8988T (cell line): ENCODE results near the gene PPP2R2C.

ENCODE experiments used
- DNase-seq: peaks from one replicate; pipeline ENCODE4 v3.0.0; 2011

Gene PPP2R2C

DNA sequence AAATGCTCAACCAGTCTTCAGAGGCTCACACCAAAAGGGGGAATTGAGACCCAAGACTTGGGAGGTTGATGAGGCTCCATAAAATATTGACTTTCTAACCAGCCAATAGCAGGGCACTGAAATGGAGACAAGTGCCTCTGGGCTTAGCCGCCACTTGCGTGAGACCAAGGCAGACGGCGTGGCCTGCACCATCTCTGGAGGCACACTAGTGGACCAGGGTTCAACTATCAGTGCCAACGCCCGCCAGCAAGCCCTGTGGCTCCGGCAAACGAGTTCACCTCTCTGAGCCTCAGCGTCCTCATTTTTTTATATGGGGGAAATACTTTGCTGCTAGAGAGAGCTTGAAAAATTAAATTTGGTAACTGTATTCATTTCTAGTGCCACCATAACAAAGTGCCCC, 50.3 kb downstream of the PPP2R2C start:
- no peak for DNase-seq

DNA sequence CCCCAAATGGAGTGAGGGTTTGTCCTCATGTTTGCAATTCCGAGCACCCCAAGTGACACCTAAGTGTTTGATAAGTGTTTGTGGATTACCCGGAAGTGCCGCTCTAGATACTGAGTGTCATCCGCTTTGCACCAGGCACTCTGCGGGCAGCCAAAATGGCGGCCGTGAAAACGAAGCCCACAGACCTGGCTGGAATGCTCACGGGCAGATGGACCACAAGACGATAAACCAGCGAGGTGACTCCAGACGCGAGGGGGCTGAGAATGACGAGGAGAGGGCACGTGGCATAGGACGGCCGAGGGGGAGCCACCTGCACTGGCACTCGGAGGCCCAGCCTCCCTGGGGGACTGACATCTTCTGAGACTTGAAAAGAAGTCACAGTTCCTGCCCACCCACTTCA, 51.0 kb downstream of the PPP2R2C start:
- DNase-seq = no peak

- no peak for DNase-seq
These were observed 51.4 kb downstream of the PPP2R2C start for GRCh38 chr4:6420972-6421371.

DNA sequence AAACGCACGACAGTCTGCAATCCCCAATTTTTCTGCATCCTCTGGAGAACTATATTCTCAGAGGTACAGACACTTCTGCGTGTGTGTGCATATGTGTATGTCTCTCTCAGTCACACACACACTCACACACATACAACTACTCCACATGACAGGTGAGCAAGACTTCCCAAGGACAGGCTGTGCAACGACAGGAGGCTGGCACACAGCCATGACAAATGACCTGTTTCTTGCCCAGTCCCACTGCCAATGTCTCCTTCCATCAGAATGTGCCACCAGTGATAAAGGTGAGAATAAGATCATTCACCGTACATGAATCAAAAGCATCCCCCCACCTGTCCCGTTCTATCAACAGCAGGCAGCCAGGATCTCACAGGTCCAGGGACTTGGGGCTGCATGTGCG, 52.4 kb downstream of the PPP2R2C start:
- DNase-seq = no peak

DNA sequence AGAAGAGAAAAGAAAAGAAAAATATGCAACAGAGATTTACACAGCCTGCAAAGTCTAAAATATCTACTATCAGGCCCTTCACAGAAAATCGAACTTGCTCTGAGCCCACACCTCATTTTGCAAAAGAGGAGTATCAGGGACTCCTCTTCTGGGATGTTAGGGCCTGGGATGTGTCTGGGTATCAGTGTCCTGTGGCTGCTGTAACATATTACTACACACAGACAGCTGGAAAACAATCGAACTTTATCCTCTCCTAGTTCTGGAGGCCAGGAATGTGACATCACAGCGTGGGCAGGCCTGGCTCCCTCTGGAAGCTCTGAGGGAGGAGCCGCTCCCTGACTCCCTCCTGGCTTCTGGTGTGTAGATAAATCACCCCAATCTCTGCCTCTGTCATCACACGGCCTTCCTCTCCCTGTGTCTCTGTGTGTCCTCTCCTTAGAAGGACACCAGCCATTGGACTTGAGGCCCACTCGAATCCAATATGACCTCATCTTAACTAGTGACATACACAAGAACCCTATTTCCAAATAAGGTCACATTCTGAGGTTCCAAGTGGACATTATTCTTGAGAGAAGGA, 52.9 kb downstream of the PPP2R2C start:
- DNase-seq = no peak

DNA sequence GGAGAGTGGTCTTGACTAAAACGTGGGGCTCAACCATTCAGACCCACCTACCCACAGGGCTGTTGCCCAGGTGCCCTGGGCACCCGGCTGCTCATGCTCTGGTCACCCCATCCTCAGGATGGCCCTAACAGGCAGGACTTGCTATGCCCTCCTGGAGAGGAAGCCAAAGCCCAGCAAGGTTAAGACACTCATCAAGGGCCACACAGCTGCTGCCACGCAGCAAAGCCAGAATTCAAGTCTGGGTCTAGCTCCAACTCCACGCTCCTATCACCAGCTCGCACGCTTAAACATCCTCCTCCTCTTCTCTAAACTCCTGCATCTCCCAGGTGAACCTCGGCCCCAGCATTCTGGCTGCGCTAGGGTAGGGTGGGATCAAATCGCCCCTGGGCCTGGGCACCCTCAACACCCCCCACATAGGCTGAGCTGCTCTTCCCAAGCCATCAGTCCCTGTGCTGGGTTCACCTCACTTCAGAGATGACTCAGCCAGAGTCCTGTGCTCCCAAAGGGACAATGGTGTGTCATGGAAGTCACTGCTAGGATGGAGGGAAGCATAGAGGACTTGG, 54.1 kb downstream of the PPP2R2C start:
- DNase-seq = no peak

DNA sequence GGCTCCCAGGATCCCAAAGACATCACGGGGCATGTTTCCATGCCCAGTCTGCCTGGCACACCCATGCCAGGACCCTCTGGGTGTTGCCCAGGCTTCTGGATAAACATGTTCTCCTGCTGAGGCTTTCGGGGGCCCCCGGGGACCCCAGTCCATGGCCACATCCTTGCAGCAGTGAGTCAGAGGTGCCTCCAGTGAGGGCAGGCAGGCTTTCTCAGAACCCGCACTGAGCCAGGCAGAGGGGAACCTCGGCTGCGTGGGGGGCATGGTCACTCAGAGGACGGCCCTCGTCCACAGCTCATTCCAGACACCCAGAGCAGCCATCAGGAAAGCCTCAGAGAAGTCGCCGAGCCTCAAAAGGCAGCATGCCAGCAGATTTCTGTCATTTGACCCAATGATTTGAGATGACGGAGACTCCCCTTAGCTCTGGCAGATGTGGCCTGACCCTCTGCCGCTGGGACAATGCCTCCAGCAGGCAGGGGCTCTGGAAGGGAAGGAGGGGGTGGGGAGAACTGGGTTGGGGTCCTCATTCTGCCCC, 54.8 kb downstream of the PPP2R2C start:
- DNase-seq = no peak

DNA sequence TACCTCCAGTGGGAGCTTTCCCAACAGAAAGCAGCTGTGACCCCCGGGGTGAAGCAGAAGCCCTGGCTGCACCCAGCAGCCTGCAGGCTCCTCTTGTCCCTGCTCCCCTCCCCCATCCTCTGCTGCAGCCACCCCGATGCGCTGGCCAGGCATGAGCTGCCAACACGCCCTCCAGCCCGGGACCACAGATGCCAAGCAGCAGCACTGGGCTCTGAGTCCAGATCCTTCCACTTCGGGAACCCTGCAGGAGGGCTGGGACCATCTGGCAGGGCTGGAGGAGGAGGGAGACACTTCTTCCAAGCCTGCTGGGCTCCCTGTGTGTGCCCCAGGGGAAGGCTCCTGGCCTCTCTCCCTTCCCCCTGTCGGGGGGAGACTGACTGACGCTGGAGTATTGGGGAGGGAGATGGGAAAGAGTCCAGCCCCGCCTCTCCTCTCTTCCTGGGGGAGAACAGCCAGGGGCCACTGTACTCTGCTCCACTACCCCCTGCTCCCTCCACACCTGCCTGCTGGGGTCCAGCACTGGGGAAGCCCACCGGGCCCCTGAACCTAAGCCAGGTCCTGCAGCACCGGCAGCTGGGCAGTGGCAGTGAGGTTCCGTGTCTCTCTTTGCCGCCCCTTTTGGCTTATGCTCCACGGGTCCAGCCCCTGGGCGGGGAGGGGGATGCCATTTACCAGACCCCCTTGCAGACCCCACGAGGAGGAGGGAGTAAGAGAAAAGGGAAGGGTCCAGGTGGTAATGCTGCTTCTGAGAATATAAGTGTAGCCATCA, 55.7 kb downstream of the PPP2R2C start:
- DNase-seq = no peak

DNA sequence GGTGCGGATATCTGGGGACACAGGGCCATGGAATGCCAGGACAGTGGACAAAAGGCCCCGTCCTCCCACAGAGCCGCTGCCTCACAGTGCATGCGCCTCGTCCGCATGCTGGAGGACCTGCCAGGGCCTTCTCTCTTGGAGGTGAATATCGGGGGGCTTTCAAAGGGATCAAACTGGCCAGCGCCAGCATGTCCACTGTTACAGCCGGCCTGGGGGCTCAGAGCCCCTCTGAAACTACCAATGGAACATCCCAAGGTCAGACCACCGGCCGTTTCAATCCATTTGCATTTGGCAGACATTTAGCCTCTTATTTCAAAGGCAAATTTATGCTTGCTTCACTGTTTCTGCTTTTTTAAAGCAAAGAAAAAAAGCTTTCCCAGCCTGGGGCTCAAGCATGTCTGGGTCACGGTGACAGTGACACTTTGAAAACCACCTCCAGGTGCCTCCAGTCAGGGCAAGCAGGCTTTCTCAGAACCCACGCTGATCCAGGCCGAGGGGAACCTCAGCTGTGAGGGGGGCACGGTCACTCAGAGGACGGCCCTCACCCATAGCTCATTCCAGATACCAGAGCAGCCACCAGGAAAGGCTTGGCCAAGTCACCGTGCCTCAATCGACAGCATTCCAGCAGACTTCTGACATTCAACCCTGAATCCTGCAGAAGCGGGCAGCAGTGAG, 57.2 kb downstream of the PPP2R2C start:
- DNase-seq = no peak

GRCh38 chr4:6414578-6414977, 57.8 kb downstream of the PPP2R2C start:
- no peak for DNase-seq

DNA sequence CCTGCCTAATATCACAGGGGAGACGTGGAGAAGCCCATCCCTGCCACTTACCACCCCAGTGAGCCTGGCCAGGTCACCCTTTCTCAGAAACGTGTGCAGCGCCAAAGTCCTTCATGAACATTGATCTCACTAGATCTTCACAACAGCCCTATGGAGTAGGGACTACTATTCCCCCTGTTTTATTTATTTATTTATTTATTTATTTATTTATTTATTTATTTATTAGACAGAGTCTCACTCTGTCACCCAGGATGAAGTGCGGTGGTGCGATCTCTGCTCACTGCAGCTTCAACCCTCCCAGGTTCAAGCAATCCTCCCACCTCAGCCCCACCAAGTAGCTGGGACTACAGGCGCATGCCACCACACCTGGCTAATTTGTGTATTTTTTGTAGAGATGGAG, 61.8 kb downstream of the PPP2R2C start:
- no peak for DNase-seq

DNA sequence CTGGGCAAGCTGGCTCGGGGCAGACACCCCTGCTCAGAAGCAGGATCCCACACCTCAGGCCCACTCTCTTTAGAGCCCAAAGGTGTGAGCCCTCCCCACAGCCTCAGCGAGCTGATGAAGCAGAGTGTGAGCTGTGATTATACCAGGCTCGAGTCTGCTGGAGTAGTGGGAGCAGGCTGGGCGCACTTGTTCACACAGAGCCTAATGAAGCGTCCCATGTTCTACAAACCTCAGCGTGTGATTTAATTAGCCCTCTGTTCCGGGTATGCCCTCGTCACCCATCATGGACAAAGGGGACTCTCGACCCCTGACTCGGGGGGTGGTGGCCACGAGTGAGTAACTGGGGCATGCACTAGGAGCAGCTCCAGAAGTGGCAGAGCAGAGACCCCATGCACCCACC, 62.3 kb downstream of the PPP2R2C start:
- DNase-seq = no peak

DNA sequence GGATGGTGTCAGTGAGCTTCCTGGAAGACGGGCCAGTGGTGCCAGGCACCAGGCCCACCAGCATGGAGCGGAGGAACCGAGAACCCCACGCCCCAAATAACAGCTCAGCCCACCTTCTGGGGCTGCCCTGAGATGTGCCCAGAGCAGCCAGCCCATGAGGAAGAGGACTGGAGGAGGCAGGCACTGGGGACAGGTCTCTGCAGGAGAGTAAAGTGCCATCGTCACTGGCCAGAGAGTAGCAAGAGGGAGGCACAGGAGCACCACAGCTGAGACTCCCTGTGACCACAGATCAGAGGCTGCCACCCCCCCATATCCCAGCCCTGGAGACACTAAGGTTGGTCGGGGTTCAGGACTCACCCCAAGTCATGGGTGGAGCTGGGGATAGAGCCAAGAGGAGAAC, 63.0 kb downstream of the PPP2R2C start:
- no peak for DNase-seq

- DNase-seq = no peak
These were observed 64.2 kb downstream of the PPP2R2C start for GRCh38 chr4:6408263-6408662.

DNA sequence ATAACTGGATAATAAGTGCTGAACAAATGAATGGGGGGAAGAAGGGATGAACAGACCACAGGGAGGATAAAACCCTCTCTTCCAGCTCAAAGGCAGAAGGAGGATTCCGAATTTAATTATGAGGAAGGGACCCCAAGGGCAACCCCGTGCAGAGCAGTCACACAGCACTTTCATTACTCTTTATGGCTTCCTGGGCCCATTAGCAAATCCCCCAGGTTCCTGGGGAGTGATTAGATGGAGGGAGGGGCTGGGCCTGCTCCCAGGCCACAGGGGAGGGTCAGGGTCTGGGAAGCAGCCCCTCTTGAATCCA, 67.1 kb downstream of the PPP2R2C start:
- no peak for DNase-seq

- DNase-seq = no peak
These were observed 67.6 kb downstream of the PPP2R2C start for GRCh38 chr4:6404611-6405396.

- DNase-seq = no peak
These were observed 69.1 kb downstream of the PPP2R2C start for GRCh38 chr4:6403400-6403685.

- DNase-seq = no peak
These were observed 69.6 kb downstream of the PPP2R2C start for GRCh38 chr4:6402566-6403399.

DNA sequence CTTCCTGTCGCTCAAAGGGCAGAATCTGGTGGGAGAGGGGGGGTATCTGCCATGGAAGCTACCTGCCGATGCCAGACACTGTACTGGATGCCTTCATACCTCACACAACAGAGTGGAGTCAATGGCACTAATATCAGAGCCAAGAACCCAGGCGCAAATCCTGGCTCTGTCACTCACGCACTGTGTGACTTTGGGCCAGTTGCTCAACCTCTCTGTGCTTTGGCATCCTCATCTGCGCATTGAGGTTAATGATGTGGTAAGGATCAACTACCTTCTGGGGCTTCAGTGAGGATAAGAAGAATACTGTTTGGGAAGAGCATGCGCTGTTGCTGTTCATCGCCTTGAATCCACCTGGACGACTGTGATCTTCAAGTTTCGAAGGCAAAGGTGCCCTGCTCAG, 70.6 kb downstream of the PPP2R2C start:
- no peak for DNase-seq

DNA sequence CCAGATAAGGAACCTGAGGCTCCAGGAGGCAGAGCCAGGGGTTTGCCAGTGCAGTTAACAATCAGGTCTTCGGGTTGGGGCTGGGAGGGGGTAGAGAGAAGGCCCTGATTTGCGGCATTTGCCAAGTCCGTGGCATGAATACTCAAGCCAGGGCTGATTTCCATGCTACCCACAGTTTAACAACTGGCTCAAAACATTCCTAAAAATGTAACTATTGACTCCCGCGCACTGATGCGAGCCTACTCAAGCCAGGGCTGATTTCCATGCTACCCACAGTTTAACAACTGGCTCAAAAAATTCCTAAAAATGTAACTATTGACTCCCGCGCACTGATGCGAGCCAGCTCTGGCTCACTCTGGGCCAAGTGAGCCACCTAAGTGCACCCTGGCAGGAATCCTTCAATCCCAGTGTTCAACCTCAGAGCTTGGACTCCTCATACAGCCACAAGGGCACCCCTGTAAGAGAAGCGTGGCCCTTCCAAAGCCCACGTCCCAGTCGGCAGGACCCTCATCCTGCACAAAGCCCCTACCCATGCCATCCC, 75.6 kb downstream of the PPP2R2C start:
- DNase-seq = no peak

- DNase-seq = no peak
These were observed 76.8 kb downstream of the PPP2R2C start for GRCh38 chr4:6395466-6396228.
